Fibroblast of lung (primary cell): Measurements from ENCODE around the gene ATP8A2. TPM values are rescaled to one million over a fixed set of nuclear protein-coding genes. Genes with fewer than 3 reads are reported as not detected.
A peak's percentile ranks its signal among the peaks of the same experiment; 100 is the strongest.

Experiments used
- DNase-seq, 2 donors: peaks; one replicate each; pipeline versions ENCODE4 v3.0.0 to v3.0.0-alpha.2; 2010; ENCODE audit warnings: low read depth in 2 of 2
- H2AFZ ChIP-seq: 2 replicates; pipeline ENCODE4 v1.5.1; 2012; ENCODE audit warnings: low read length, control low read depth, inconsistent platforms
- H3K27ac ChIP-seq: 2 replicates; pipeline ENCODE4 v1.5.1; 2011; ENCODE audit warnings: low read length, control low read depth; ENCODE audit not compliant: insufficient read depth
- H3K27me3 ChIP-seq: 2 replicates; pipeline ENCODE4 v1.5.1; 2011; ENCODE audit warnings: mild to moderate bottlenecking, low read length; ENCODE audit not compliant: control insufficient read depth, insufficient read depth
- H3K36me3 ChIP-seq: 2 replicates; pipeline ENCODE4 v1.5.1; 2011; ENCODE audit warnings: low read length; ENCODE audit not compliant: control insufficient read depth, insufficient read depth
- H3K4me1 ChIP-seq: 2 replicates; pipeline ENCODE4 v1.5.1; 2011; ENCODE audit warnings: low read length; ENCODE audit not compliant: control insufficient read depth, insufficient read depth; ENCODE audit errors: extremely low read depth
- H3K4me2 ChIP-seq: 2 replicates; pipeline ENCODE4 v1.5.1; 2011; ENCODE audit warnings: low read length, control low read depth; ENCODE audit not compliant: insufficient read depth; ENCODE audit errors: extremely low read depth
- H3K4me3 ChIP-seq, 4 experiments: fragments of 200-600 bp in 1 of 4; sonication (generic) in 1 of 4; replicated peaks in 1 of 4; 2 replicates each; pipeline ENCODE4 v1.5.1; 2011 to 2016; ENCODE audit warnings: low read length in 4 of 4, low read depth in 3 of 4, mild to moderate bottlenecking in 3 of 4, control low read depth in 2 of 4, inconsistent platforms in 1 of 4, mixed read lengths in 1 of 4; ENCODE audit not compliant: insufficient read depth in 1 of 4; ENCODE audit errors: control extremely low read depth in 1 of 4
- H3K79me2 ChIP-seq: 2 replicates; pipeline ENCODE4 v1.5.1; 2012; ENCODE audit warnings: mild to moderate bottlenecking, low read length, inconsistent platforms; ENCODE audit not compliant: control insufficient read depth, insufficient read depth
- H3K9ac ChIP-seq: 2 replicates; pipeline ENCODE4 v1.5.1; 2011; ENCODE audit warnings: mild to moderate bottlenecking, low read length, control low read depth; ENCODE audit not compliant: insufficient read depth
- H3K9me3 ChIP-seq: 2 replicates; pipeline ENCODE4 v1.5.1; 2012; ENCODE audit warnings: low read depth, low read length; ENCODE audit not compliant: control insufficient read depth, insufficient read depth
- H4K20me1 ChIP-seq: 2 replicates; pipeline ENCODE4 v1.5.1; 2011; ENCODE audit warnings: low read length; ENCODE audit not compliant: control insufficient read depth, insufficient read depth; ENCODE audit errors: extremely low read depth
- CTCF ChIP-seq, 2 donors: IDR thresholded peaks in 1 of 2; conservative IDR thresholded peaks in 1 of 2; 1 replicate in 1 of 2; 2 replicates in 1 of 2; pipeline ENCODE4 v1.5.1; 2011 to 2012; ENCODE audit warnings: low read length in 2 of 2, control low read depth in 1 of 2, inconsistent platforms in 1 of 2, low read depth in 1 of 2, mild to moderate bottlenecking in 1 of 2
- EZH2 ChIP-seq: IDR thresholded peaks from 2 replicates; pipeline ENCODE4 v1.5.1; 2012; ENCODE audit warnings: low read length, control low read depth, mild to moderate bottlenecking; ENCODE audit errors: missing control alignments
- polyA plus RNA-seq, 2 donors: library from polyadenylated mRNA; depleted of rRNA in 1 of 2; stranded (reverse) in 1 of 2; unstranded in 1 of 2; fragments of >200 nt; gene quantifications; 2 replicates each; pipeline ENCODE4 v1.2.1, GENCODE V29; 2011 to 2012; ENCODE audit warnings: missing spikeins in 1 of 2
- total RNA-seq: library from RNA; depleted of rRNA; stranded (reverse); fragments of >200 nt; gene quantifications from 2 replicates; pipeline ENCODE4 v1.2.1, GENCODE V29; 2014

The ATP8A2 gene
- total and polyA plus RNA-seq, 2 donors (not counting 1 experiment from before 2014, with no cell fraction given): under 0.01 to 0.01 TPM

- no peaks in the 10 kb centered on the region for H3K9me3 ChIP-seq
- H3K27me3 ChIP-seq: no peaks in the 10 kb centered on the region
- DNase-seq: no peak
- H2AFZ ChIP-seq: no peak overlapping the region
- H3K36me3 ChIP-seq: no peaks in the 10 kb centered on the region
- no peak overlapping the region for H3K27ac ChIP-seq
- no peaks in the 10 kb centered on the region for H3K79me2 ChIP-seq
- no peak overlapping the region for H3K4me3 ChIP-seq
- no peaks in the 10 kb centered on the region for H4K20me1 ChIP-seq
- H3K4me1 ChIP-seq: no peaks in the 10 kb centered on the region
- TF ChIP-seq EZH2 (no peak), CTCF (conservative IDR thresholded peaks at IDR 0.05 in 1 of 2, IDR thresholded peaks at IDR 0.05 in 1 of 2; ENCODE audit: low read depth in 1 of 2, low read length in 2 of 2) (no peak)
- H3K9ac ChIP-seq: no peak overlapping the region
- H3K4me2 ChIP-seq: no peak overlapping the region
These were observed 513.6 kb downstream of the ATP8A2 start for GRCh38 chr13:25885418-25885817.

- Histone ChIP-seq H3K79me2 (no peaks in the 10 kb centered on the region), H4K20me1 (no peaks in the 10 kb centered on the region), H3K9me3 (no peaks in the 10 kb centered on the region), H3K4me2 (no peak overlapping the region), H3K4me1 (no peaks in the 10 kb centered on the region), H3K27ac (no peak overlapping the region), H3K9ac (no peak overlapping the region), H2AFZ (no peak overlapping the region), H3K36me3 (no peaks in the 10 kb centered on the region), H3K27me3 (no peaks in the 10 kb centered on the region), H3K4me3 (no peak overlapping the region)
- no peak for TF ChIP-seq EZH2
- peak in 1 of 2 donors; percentile 6 for TF ChIP-seq CTCF (conservative IDR thresholded peaks at IDR 0.05 in 1 of 2, IDR thresholded peaks at IDR 0.05 in 1 of 2; ENCODE audit: low read depth in 1 of 2, low read length in 2 of 2)
- peak; percentile 92 to 95 for DNase-seq
These were observed 514.9 kb downstream of the ATP8A2 start for GRCh38 chr13:25886438-25887214.

- Histone ChIP-seq H3K27ac (no peak overlapping the region), H3K9ac (no peak overlapping the region), H3K4me2 (no peak overlapping the region), H3K79me2 (no peaks in the 10 kb centered on the region), H3K9me3 (no peaks in the 10 kb centered on the region), H4K20me1 (no peaks in the 10 kb centered on the region), H3K4me3 (no peak overlapping the region), H2AFZ (no peak overlapping the region), H3K27me3 (no peaks in the 10 kb centered on the region), H3K4me1 (no peaks in the 10 kb centered on the region), H3K36me3 (no peaks in the 10 kb centered on the region)
- TF ChIP-seq EZH2: no peak
- TF ChIP-seq CTCF (conservative IDR thresholded peaks at IDR 0.05 in 1 of 2, IDR thresholded peaks at IDR 0.05 in 1 of 2; ENCODE audit: low read depth in 1 of 2, low read length in 2 of 2): no peak
- DNase-seq: no peak
These were observed 516.3 kb downstream of the ATP8A2 start for GRCh38 chr13:25887962-25888655.
